ENCODE data around the gene OPCML.

The OPCML gene

GRCh38 chr11:132721526-132721925 lies 810.8 kb downstream of the OPCML start:
- no peak for DNase-seq (ENCODE audit: low read depth)
- no peak overlapping the region for H3K4me3 ChIP-seq (replicated peaks; ENCODE audit: low read depth, low read length)
- TF ChIP-seq CTCF (IDR thresholded peaks at IDR 0.05; ENCODE audit: low read length, missing control alignments), result no peak

- DNase-seq (ENCODE audit: low read depth), result no peak
Observed at GRCh38 chr11:132719684-132720083, 812.6 kb downstream of the OPCML start.

GRCh38 chr11:132718711-132719671 lies 813.3 kb downstream of the OPCML start:
- DNase-seq (ENCODE audit: low read depth), result no peak
- TF ChIP-seq CTCF (IDR thresholded peaks at IDR 0.05; ENCODE audit: low read length, missing control alignments), result no peak
- no peak overlapping the region for H3K4me3 ChIP-seq (replicated peaks; ENCODE audit: low read depth, low read length)

More at GRCh38 chr11:132719684-132720083, 812.6 kb downstream of the OPCML start:
- H3K4me3 ChIP-seq (replicated peaks; ENCODE audit: low read depth, low read length), result no peak overlapping the region
- no peak for TF ChIP-seq CTCF (IDR thresholded peaks at IDR 0.05; ENCODE audit: low read length, missing control alignments)

GRCh38 chr11:132717824-132718223 lies 814.5 kb downstream of the OPCML start:
- DNase-seq (ENCODE audit: low read depth), result no peak
- no peak for TF ChIP-seq CTCF (IDR thresholded peaks at IDR 0.05; ENCODE audit: low read length, missing control alignments)

GRCh38 chr11:132716037-132716436 lies 816.3 kb downstream of the OPCML start:
- no peak for DNase-seq (ENCODE audit: low read depth)
- no peak for TF ChIP-seq CTCF (IDR thresholded peaks at IDR 0.05; ENCODE audit: low read length, missing control alignments)
- no peak overlapping the region for H3K4me3 ChIP-seq (replicated peaks; ENCODE audit: low read depth, low read length)

More at GRCh38 chr11:132717824-132718223, 814.5 kb downstream of the OPCML start:
- no peak overlapping the region for H3K4me3 ChIP-seq (replicated peaks; ENCODE audit: low read depth, low read length)

- no peak for TF ChIP-seq CTCF (IDR thresholded peaks at IDR 0.05; ENCODE audit: low read length, missing control alignments)
- no peak for DNase-seq (ENCODE audit: low read depth)
- H3K4me3 ChIP-seq (replicated peaks; ENCODE audit: low read depth, low read length), result no peak overlapping the region
Observed at GRCh38 chr11:132714859-132715440, 817.4 kb downstream of the OPCML start.
